IMR-90 (cell line): ENCODE measurements around the gene CTBP1. TPM values are rescaled to one million over a fixed set of nuclear protein-coding genes. Genes with fewer than 3 reads are reported as not detected.
A peak's percentile ranks its signal among the peaks of the same experiment; 100 is the strongest.

ENCODE experiments used
- ATAC-seq: fragments of 200-7000 bp; cut with Tn5 transposase; 2 replicates; pipeline ENCODE4 v1.9.1; 2020; ENCODE audit warnings: low read depth, mild to moderate bottlenecking, moderate library complexity
- BruUV-seq: library from RNA; stranded (reverse); fragments of 400-500 nt; replicated peaks from 2 replicates; lab custom pipeline; 2021; lab: Mats Ljungman, UMichigan
- CTCF ChIA-PET: fragments of 300-600 bp; formaldehyde crosslinking; extraction: SDS; loops from one replicate; lab custom pipeline; 2021; ENCODE audit warnings: antibody characterized with exemption; lab: Yijun Ruan, JAX
- POLR2A ChIA-PET: fragments of 300-600 bp; sonication (Branson Sonifier 250); formaldehyde crosslinking; loops from one replicate; lab custom pipeline; 2022; ENCODE audit warnings: antibody characterized with exemption; ENCODE audit not compliant: unreplicated experiment; lab: Charles Lee
- DNase-seq: peaks from one replicate; pipeline ENCODE4 v3.0.0; 2013
- H2AFZ ChIP-seq: replicated peaks from 2 replicates; pipeline ENCODE3; 2013; ENCODE audit warnings: low read length, mild to moderate bottlenecking; ENCODE audit not compliant: poor library complexity
- H2AK5ac ChIP-seq: 2 replicates; pipeline ENCODE4 v1.6.1; 2013; ENCODE audit warnings: low read depth, low read length, inconsistent platforms
- H2AK9ac ChIP-seq: replicated peaks from 2 replicates; pipeline ENCODE3; 2013; ENCODE audit warnings: mild to moderate bottlenecking, low read depth, low read length, moderate library complexity; ENCODE audit not compliant: poor library complexity
- H2BK120ac ChIP-seq: 2 replicates; pipeline ENCODE4 v1.6.1; 2013; ENCODE audit warnings: low read depth, low read length, inconsistent platforms
- H2BK15ac ChIP-seq: 3 replicates; pipeline ENCODE4 v1.6.1; 2013; ENCODE audit warnings: low read depth, low read length, inconsistent platforms
- H2BK20ac ChIP-seq: 2 replicates; pipeline ENCODE4 v1.6.1; 2013; ENCODE audit warnings: low read depth, mild to moderate bottlenecking, inconsistent platforms, low read length, moderate library complexity
- H2BK5ac ChIP-seq: 2 replicates; pipeline ENCODE4 v1.6.1; 2013; ENCODE audit warnings: mild to moderate bottlenecking, low read depth, low read length, inconsistent platforms; ENCODE audit not compliant: poor library complexity, severe bottlenecking
- H3K14ac ChIP-seq: replicated peaks from 2 replicates; pipeline ENCODE4 v1.6.1; 2013; ENCODE audit warnings: low read depth, low read length, inconsistent platforms
- H3K18ac ChIP-seq: 2 replicates; pipeline ENCODE4 v1.6.1; 2013; ENCODE audit warnings: low read depth, low read length, control low read depth
- H3K23ac ChIP-seq: 2 replicates; pipeline ENCODE4 v1.6.1; 2013; ENCODE audit warnings: low read depth, low read length, inconsistent platforms
- H3K27ac ChIP-seq: 2 replicates; pipeline ENCODE4 v1.5.1; 2013; ENCODE audit warnings: mild to moderate bottlenecking, control low read depth, low read length; ENCODE audit not compliant: insufficient read depth
- H3K27me3 ChIP-seq: 2 replicates; pipeline ENCODE4 v1.6.1; 2013; ENCODE audit warnings: low read length; ENCODE audit not compliant: control insufficient read depth, insufficient read depth
- H3K36me3 ChIP-seq: 2 replicates; pipeline ENCODE4 v1.6.1; 2013; ENCODE audit warnings: low read length, mixed read lengths; ENCODE audit not compliant: control insufficient read depth, insufficient read depth
- H3K4ac ChIP-seq: 2 replicates; pipeline ENCODE4 v1.6.1; 2013; ENCODE audit warnings: low read depth, low read length, inconsistent platforms
- H3K4me1 ChIP-seq: 2 replicates; pipeline ENCODE4 v1.6.1; 2013; ENCODE audit warnings: low read length, mixed read lengths; ENCODE audit not compliant: control insufficient read depth, insufficient read depth
- H3K4me2 ChIP-seq: 2 replicates; pipeline ENCODE4 v1.6.1; 2013; ENCODE audit warnings: low read depth, mild to moderate bottlenecking, control low read depth, low read length, moderate library complexity
- H3K4me3 ChIP-seq: 2 replicates; pipeline ENCODE4 v1.5.1; 2013; ENCODE audit warnings: low read depth, mild to moderate bottlenecking, control low read depth, low read length, moderate library complexity; ENCODE audit not compliant: insufficient read depth
- H3K56ac ChIP-seq: 2 replicates; pipeline ENCODE4 v1.6.1; 2013; ENCODE audit warnings: low read length, inconsistent platforms; ENCODE audit not compliant: insufficient read depth; ENCODE audit errors: extremely low read depth
- H3K79me1 ChIP-seq, 2 experiments: 2 replicates each; pipeline ENCODE4 v1.6.1; 2013; ENCODE audit warnings: low read length in 2 of 2, inconsistent platforms in 1 of 2, low read depth in 1 of 2
- H3K9ac ChIP-seq: 2 replicates; pipeline ENCODE4 v1.6.1; 2013; ENCODE audit warnings: low read depth, low read length, control low read depth
- H3K9me1 ChIP-seq: 2 replicates; pipeline ENCODE4 v1.6.1; 2013; ENCODE audit warnings: low read length, inconsistent platforms; ENCODE audit not compliant: insufficient read depth
- H3K9me3 ChIP-seq: 2 replicates; pipeline ENCODE4 v1.6.1; 2013; ENCODE audit warnings: low read length; ENCODE audit not compliant: control insufficient read depth, insufficient read depth
- H4K20me1 ChIP-seq: 2 replicates; pipeline ENCODE4 v1.6.1; 2013; ENCODE audit warnings: low read length, inconsistent platforms; ENCODE audit not compliant: insufficient read depth
- H4K5ac ChIP-seq: 2 replicates; pipeline ENCODE4 v1.6.1; 2013; ENCODE audit warnings: mild to moderate bottlenecking, low read depth, low read length, control low read depth
- H4K8ac ChIP-seq, 2 experiments: 2 replicates each; pipeline ENCODE4 v1.6.1; 2013; ENCODE audit warnings: low read depth in 2 of 2, low read length in 2 of 2, control low read depth in 1 of 2, inconsistent platforms in 1 of 2
- H4K91ac ChIP-seq: 2 replicates; pipeline ENCODE4 v1.6.1; 2013; ENCODE audit warnings: low read depth, low read length, inconsistent platforms; ENCODE audit not compliant: insufficient read depth
- ELK1 ChIP-seq: fragments of 150-350 bp; IDR thresholded peaks from 2 replicates; pipeline ENCODE4 v1.6.1; 2016; ENCODE audit warnings: low read depth, mild to moderate bottlenecking, low read length, moderate library complexity, borderline replicate concordance
- WGBS, 2 experiments: methylation state at CpG; one replicate each; pipeline versions ENCODE4 v1.1.5 to v1.1.7; 2013; ENCODE audit warnings: missing lambda C conversion rate in 2 of 2; ENCODE audit not compliant: insufficient read length in 1 of 2; ENCODE audit errors: extremely low coverage in 2 of 2; 5-methylcytosine and 5-hydroxymethylcytosine counted together
- dilution Hi-C: fragments of 300-500 bp; cut with HindIII; formaldehyde crosslinking; loops from one replicate; pipeline ENCODE4 v1.14.3; 2018; ENCODE audit warnings: low sequenced_read_pairs; ENCODE audit not compliant: unreplicated experiment
- in situ Hi-C: fragments of 300-500 bp; cut with MboI; formaldehyde crosslinking; loops from 3 replicates; pipeline ENCODE4 v1.14.3; 2019; ENCODE audit warnings: low sequenced_read_pairs, inconsistent platforms, mixed read lengths
- intact Hi-C: fragments of 100-400 bp; cut with micrococcal nuclease; formaldehyde crosslinking; loops from 2 replicates; pipeline ENCODE4 v1.10.0; 2022
- polyA plus RNA-seq, 3 experiments: library from polyadenylated mRNA; depleted of rRNA; stranded (reverse); fragments of >200 nt; gene quantifications; 2 replicates each; pipeline ENCODE4 v1.2.3, GENCODE V29; 2012; ENCODE audit warnings: low replicate concordance in 1 of 3
- total RNA-seq: library from RNA; depleted of rRNA; stranded (reverse); fragments of >200 nt; gene quantifications from 2 replicates; pipeline ENCODE4 v1.2.3, GENCODE V29; 2012

The CTBP1 gene
- total and polyA plus RNA-seq, 2 of the 4 experiments (the other 2 are of a cell fraction), result 147 to 212 TPM

DNA sequence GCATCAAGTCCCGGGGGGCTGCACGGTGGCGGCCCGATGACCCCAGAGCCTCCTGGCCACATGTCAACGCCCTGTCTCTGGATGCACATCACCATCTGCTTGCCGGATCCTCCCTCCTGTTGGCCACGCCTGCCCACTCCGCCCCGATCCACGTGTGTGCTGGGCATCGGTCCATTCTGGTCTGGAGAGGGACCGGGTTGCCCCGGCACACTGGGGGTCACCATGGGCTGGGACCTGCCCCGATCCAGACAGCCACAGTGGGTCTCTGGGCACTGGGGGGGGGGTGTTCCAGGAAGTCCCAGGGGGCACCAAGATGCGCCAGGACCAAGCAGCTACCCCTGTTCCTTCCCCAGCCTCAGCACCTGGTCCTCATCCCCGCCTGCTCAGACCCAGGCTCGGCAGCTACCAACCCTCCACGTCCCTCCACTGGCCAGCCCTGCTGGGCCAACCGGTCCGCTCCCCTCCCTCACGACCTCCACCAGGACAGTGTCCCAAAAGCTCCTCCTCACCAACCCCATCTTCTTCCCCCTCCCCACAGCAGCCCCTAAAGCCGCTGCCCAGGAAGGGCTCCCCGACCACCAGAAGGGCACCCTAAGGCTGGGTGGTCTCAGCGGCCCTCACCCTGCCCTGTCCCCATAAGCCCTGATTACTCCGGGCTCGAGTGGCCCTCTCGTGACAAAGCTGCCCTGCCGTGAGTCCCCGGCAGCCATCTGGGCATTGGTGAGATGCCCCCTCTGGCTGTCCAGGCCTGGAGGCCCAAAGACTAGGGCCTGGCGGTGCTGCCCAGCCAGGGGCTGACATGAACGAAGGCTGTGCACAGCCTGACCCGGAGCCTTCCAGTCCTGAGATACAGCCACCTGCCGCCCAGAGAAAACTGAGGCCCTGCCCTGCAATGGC is 4.6 kb downstream of the CTBP1 start:
- Histone ChIP-seq H3K36me3 (peaks cover 25% of the 10 kb centered on the region), H3K9ac (no peak overlapping the region), H4K8ac (no peak overlapping the region), H3K4me3 (no peak overlapping the region), H3K23ac (no peak overlapping the region), H4K20me1 (peaks cover 78% of the 10 kb centered on the region), H3K27ac (no peak overlapping the region), H4K5ac (no peak overlapping the region), H2BK5ac (no peak overlapping the region), H4K91ac (no peak overlapping the region), H3K14ac (no peak overlapping the region), H2AK9ac (peak overlapping the region; percentile 55), H3K56ac (no peak overlapping the region), H3K4me2 (no peak overlapping the region), H3K4me1 (peaks cover 16% of the 10 kb centered on the region), H3K18ac (no peak overlapping the region), H3K27me3 (no peaks in the 10 kb centered on the region), H3K9me1 (peaks cover 34% of the 10 kb centered on the region), H2BK120ac (no peak overlapping the region), H2BK20ac (no peak overlapping the region), H3K79me1 (peaks cover 0 to 55% of the 10 kb centered on the region in 2 experiments; a peak in 2 of 4 replicates), H3K4ac (no peak overlapping the region), H2AK5ac (peak overlapping the region; percentile 15; the same call in 1 of the 2 replicates), H2AFZ (no peak overlapping the region), H2BK15ac (no peak overlapping the region), H3K9me3 (no peaks in the 10 kb centered on the region)
- dilution Hi-C loops (no loop called here), intact Hi-C loops (no loop called here), in situ Hi-C loops (no loop called here)
- no peak for ATAC-seq
- DNase-seq, result no peak
- no TSS peak for BruUV-seq
- POLR2A ChIA-PET, result interaction anchor here (0.7 kb wide), 1 partner anchor 60 kb away, joined by 3 read pairs; no protein-coding TSS in a partner anchor
- CTCF ChIA-PET, result no interaction called here
- 89% methylated on average over 15 of the region's 33 CpGs; no CpG with 5 or more reads in 1 of the 2 experiments for WGBS, 2 experiments
- no peak for TF ChIP-seq ELK1
